Natural killer cell treated with Interleukin-12 subunit alpha and Interleukin-12 subunit beta and Interleukin-15 and Interleukin-18, amount 100 ng/mL, for 72 hours (primary cell): Measurements from ENCODE around the gene SP6. TPM values are rescaled to one million over a fixed set of nuclear protein-coding genes. Genes with fewer than 3 reads are reported as not detected.

Experiments used
- ATAC-seq, 2 donors: fragments of 150-1000 bp; cut with Tn5 transposase in 1 of 2; sonication (Bioruptor Pico), chemical (Tn5 transposase) in 1 of 2; 2 replicates each; pipeline ENCODE4 v1.10.0; 2021
- DNase-seq: peaks from one replicate; pipeline ENCODE4 v3.0.0; 2022; ENCODE audit warnings: low spot score
- H3K27ac Mint-ChIP-seq, 2 donors: 1 replicate in 1 of 2; 2 replicates in 1 of 2; pipeline ENCODE4 v1.8.0; 2022; ENCODE audit warnings: mixed read lengths in 2 of 2, mild to moderate bottlenecking in 1 of 2, moderate library complexity in 1 of 2
- H3K27me3 Mint-ChIP-seq, 2 donors: 1 replicate in 1 of 2; 2 replicates in 1 of 2; pipeline ENCODE4 v1.8.0; 2022; ENCODE audit warnings: mixed read lengths in 2 of 2
- H3K36me3 Mint-ChIP-seq: one replicate; pipeline ENCODE4 v1.8.0; 2022; ENCODE audit warnings: mixed read lengths
- H3K4me1 Mint-ChIP-seq, 2 donors: 1 replicate in 1 of 2; 2 replicates in 1 of 2; pipeline ENCODE4 v1.8.0; 2022; ENCODE audit warnings: low read depth in 2 of 2, mixed read lengths in 2 of 2, mild to moderate bottlenecking in 1 of 2
- H3K4me3 Mint-ChIP-seq: one replicate; pipeline ENCODE4 v1.8.0; 2022; ENCODE audit warnings: mixed read lengths
- H3K9me3 Mint-ChIP-seq: 2 replicates; pipeline ENCODE4 v1.8.0; 2022; ENCODE audit warnings: mixed read lengths
- total RNA-seq, 2 donors: library from RNA; stranded (reverse); gene quantifications; one replicate each; pipeline ENCODE4 v1.2.3, GENCODE V29; 2022

The SP6 gene
- total RNA-seq, 2 donors from 2014 or later: 0.24 TPM; not detected in 1

DNA sequence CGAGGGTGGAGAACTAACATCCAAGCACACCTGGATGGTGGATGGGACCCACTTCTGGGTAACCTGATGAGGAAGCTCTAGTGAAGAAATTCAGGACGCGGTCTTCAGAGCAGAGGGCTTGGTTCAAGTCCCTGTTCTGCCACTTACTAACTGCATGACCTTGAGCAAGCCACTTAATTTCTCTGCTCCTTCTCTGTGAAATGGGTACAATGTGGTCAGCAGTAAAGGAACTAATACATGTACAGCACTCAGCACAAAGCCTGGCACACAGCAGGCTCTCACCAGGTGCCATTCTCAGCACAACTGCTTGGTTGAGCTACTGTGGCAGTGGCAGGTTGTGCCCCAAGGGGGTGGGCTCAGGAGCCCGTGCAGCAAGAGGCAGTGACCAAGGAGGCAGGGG lies 27.4 kb downstream of the SP6 start:
- no peak overlapping the region for H3K27ac Mint-ChIP-seq
- DNase-seq (no peak), ATAC-seq (no peak)
- H3K27me3 Mint-ChIP-seq: no peaks in the 10 kb centered on the region
- H3K4me1 Mint-ChIP-seq: peaks cover 15 to 27% of the 10 kb centered on the region in 2 donors
- no peak overlapping the region for H3K4me3 Mint-ChIP-seq
- H3K9me3 Mint-ChIP-seq: no peaks in the 10 kb centered on the region
- H3K36me3 Mint-ChIP-seq: peaks cover 7% of the 10 kb centered on the region

DNA sequence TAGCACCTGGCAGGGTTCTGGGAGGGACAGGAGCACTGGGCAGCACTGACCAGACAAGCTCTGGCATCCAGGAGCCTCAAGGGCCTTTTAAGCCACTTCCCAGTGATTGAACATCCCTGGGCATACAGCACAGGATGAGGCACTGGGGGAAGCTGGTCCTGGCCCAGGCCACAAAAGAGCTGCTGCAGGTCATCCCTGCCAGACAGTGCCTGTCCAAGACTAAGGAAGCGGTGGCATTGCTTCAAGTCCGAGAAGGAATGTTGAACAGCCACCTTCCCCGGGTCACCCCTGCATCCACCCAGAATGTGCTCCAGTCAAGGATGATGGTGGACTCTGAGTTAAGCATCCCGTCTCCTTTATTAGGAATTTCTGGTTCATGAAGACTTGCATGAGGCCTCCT lies 28.2 kb downstream of the SP6 start:
- Mint-ChIP-seq H3K27me3 (no peaks in the 10 kb centered on the region), H3K27ac (peak overlapping the region; percentile 83 to 93), H3K36me3 (peaks cover 7% of the 10 kb centered on the region), H3K4me3 (peak overlapping the region; percentile 90), H3K9me3 (no peaks in the 10 kb centered on the region), H3K4me1 (peaks cover 10 to 24% of the 10 kb centered on the region in 2 donors)
- DNase-seq (no peak), ATAC-seq (no peak)

DNA sequence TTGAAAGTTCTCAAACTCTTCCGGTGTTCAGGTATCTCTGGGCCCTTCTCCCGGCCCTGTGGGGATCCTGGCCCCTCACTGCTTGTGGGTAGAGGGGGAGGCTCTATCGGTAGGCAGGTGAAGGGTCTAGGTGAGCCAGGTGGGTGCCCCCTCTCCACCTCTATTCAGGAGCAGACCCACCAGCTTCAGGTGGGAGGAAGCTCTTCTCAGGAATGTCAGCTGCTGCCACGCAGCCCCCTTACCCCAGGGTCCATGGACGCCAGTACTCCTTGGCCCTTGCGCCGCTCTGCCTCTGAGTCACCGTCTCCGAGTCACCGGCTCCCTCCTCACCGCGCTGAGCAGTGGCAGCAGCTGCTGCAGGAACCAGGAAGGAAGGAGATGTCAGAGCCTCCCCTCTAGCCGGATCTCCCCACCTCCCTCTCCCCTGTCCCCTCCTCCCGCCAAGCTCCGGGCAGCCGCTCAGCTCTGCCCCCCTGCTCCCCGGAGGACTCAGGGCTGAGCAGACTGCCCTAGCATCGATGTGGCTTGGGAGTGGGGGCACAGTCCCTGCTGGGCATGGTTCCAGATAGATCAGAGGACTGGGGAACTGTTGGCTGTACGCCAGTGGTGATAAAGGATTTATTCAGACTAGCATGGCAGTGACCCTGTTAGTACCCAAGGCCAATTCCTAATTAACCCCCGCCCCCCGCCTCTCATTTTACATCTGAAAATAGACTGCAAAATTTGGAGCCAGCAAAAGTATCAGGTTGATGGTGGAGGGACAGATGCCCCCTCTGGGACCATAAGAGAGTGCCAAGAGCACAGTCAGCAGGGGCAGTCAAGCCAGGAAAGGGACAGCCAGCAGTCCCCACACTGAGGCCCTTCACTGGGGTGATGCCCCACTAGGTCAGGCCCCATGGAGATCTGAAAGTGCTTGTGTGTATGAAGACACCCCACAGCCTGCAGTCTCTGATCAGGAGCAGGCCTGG lies 29.3 kb downstream of the SP6 start, which contains the start of gene OSBPL7:
OSBPL7 (minus strand) TSS at position 371 of the 968 bp plus-strand sequence. CDS start 1,516 bp downstream, outside the sequence.
- Mint-ChIP-seq H3K36me3 (peaks cover 7% of the 10 kb centered on the region), H3K27me3 (no peaks in the 10 kb centered on the region), H3K4me1 (peaks cover 10 to 24% of the 10 kb centered on the region in 2 donors), H3K9me3 (no peaks in the 10 kb centered on the region), H3K27ac (peak within 1 kb of the TSS; percentile 83 to 93), H3K4me3 (peak within 1 kb of the TSS; percentile 90)
- peak; percentile 83 for DNase-seq
- ATAC-seq: peak; percentile 95 to 97

DNA sequence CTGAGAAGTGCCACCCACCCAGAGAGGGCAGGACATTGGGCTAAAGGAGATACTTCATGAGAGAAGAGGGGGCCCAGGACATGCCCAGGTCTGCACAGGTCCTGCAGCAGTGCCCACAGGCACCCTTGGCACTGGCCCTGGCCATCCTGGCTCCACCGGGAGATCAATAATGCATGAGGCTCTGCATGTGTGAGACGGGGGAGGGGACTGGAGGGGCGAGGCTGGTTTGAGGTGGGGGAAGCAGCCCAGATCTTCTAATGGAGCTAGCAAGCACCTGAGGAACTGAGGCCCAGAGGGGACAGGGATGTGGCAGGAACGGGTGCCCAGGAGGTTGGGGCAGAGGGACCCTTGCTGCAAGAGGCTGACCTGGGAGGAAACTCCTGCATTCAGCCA lies 29.9 kb downstream of the SP6 start:
- Mint-ChIP-seq H3K9me3 (no peaks in the 10 kb centered on the region), H3K27ac (peak overlapping the region; percentile 83 to 93), H3K27me3 (no peaks in the 10 kb centered on the region), H3K4me1 (peaks cover 10 to 21% of the 10 kb centered on the region in 2 donors), H3K4me3 (peak overlapping the region; percentile 90), H3K36me3 (peaks cover 7% of the 10 kb centered on the region)
- DNase-seq: no peak
- ATAC-seq: no peak

DNA sequence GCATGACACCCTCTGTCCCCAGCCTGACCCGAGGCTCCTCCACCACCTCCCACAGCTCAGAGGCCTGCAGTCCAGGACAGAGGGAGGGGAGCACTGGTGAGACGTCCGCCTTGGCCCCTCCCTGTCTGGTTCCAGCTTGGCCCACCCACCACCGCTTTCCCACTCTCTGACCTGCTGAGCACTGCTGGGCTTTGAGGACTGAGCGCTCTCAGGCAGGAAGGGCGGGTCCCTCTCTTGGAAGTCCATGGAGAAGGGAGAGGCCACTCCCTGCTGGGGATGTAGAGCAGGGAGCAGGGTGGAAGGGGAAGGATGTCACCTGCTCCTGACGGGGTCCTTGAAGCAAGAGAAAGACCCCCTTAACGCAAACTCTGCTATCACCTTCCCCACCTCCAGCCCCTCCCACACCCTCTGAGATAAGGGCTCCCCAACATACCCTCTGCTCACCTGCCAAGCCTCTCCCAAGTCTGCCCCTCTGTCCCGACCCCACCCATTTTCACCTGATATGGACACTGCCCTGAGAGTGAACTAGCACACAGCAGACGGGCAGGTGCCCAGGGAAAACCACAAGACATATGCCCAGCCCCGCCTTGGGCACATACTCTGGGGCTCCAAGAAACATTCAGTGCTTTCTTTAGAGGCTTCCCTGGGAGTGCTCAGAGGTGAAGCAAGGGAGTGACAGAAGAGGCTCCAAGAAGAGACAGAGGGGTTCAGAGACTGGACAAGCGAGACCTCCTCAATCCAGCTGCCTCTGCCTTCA lies 30.8 kb downstream of the SP6 start:
- Mint-ChIP-seq H3K4me3 (peak overlapping the region; percentile 90), H3K4me1 (peaks cover 10 to 18% of the 10 kb centered on the region in 2 donors), H3K36me3 (peaks cover 2% of the 10 kb centered on the region), H3K27ac (peak overlapping the region; percentile 83 to 93), H3K27me3 (no peaks in the 10 kb centered on the region), H3K9me3 (no peaks in the 10 kb centered on the region)
- ATAC-seq (no peak), DNase-seq (peak; percentile 37)

DNA sequence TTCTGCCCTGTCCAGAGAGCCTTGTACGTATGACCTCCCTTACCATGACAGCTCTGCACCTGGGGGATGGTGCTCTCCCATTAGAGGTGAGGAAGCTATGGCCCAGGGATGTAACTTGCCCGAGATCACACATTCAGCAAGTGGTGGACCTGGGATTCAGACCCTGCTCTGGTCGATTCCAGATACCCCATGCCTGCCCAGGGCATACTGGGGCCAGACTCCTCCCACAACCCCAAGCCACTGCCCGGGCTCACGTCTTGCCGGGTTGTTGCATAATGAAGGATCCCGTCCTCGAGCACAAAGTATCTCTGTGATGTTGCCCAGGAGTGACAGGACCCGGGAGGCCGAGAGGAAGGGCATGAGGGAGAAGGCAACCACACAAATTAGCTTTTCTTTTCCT lies 31.5 kb downstream of the SP6 start:
- DNase-seq (peak; percentile 35), ATAC-seq (no peak)
- H3K4me3 Mint-ChIP-seq: no peak overlapping the region
- no peaks in the 10 kb centered on the region for H3K36me3 Mint-ChIP-seq
- peaks cover 10 to 17% of the 10 kb centered on the region in 2 donors for H3K4me1 Mint-ChIP-seq
- no peaks in the 10 kb centered on the region for H3K9me3 Mint-ChIP-seq
- no peaks in the 10 kb centered on the region for H3K27me3 Mint-ChIP-seq
- no peak overlapping the region for H3K27ac Mint-ChIP-seq

DNA sequence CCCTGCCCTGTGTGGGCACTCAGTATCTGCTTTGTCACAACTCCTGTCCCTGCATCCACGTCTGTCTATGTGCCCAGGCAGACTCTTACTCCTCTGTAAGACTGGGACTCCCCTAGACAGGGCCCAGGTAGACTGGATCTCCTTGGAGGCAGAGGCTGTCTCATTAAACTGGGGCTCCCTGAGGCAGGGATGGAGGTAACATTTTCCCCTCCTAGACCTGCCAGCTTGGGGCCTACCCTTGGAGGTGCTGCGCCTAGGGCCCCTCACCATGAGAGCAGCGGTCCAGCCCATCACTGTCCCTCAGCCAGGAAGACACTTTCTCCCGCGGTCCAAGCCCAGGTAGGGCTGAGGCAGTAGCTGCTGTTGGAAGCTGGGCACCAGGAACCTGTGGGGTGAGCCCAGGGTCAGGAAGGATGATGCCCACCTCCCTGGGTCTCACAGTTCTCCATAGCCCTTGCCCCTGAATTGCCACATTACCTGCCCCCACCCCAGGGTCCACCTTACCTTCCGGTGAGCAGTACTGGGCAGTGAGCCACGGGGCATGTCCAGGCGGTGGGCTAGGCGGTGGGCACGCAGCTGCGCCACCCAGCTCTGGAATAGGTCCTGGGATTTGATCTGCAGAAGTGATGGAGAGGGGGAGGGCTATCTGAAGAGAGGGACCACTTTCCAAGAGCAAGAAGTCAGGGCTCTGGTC lies 32.8 kb downstream of the SP6 start:
- ATAC-seq: no peak
- Mint-ChIP-seq H3K4me3 (no peak overlapping the region), H3K27ac (no peak overlapping the region), H3K9me3 (no peaks in the 10 kb centered on the region), H3K27me3 (no peaks in the 10 kb centered on the region), H3K36me3 (no peaks in the 10 kb centered on the region), H3K4me1 (peaks cover 10 to 17% of the 10 kb centered on the region in 2 donors)
- DNase-seq: peak; percentile 55

DNA sequence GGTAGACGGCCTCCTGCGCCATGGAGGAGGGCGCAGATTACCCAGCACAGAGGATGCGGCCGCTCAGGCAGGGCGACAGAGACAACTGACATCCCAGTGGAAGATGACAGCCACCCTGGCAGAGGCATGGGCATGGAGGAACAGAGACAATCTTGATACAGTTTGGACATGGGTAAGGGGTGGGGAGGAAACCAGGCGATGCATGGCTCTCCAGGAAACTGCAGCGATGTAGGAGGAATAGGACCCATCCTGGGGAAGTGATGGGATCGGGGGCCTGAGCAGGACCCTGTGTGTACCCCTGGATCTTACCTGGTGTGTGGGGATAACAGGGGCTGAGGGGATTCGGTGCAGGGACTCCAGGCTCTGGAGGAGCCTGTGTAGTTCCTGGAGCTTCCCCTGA lies 34.0 kb downstream of the SP6 start:
- DNase-seq: peak; percentile 31
- Mint-ChIP-seq H3K27ac (no peak overlapping the region), H3K27me3 (no peaks in the 10 kb centered on the region), H3K4me3 (no peak overlapping the region), H3K4me1 (peaks cover 19 to 24% of the 10 kb centered on the region in 2 donors), H3K36me3 (no peaks in the 10 kb centered on the region), H3K9me3 (no peaks in the 10 kb centered on the region)
- ATAC-seq: no peak

DNA sequence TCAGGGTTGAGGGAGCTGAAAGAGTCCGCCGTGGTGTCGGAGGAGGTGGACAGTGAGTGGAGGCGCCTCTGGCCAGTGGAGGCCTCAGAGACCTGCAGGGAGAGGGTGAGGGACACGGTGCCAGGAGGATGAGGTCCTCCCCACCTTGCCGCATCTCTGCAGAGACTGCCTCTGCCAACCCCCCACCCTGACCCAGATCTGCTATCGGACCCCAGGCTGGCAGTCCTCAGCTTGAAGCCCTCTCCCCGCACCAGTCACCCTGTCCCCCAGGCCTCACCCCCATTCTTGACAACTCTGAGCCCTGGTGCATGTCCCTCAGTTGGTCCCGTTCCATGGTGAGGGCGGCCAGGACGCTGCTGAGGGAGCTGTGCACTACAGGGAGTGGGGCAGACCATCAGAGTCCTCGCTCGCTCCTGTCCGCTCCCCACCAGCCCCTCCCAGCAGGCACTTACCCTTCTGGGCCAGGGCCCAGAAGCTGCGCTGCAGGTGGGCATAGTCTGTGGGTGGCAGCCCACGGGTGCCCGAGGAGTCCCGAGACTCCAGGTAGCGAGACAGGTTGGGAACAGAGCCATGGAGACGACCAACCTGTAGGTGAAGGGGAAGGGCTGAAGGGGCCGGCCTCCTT lies 34.7 kb downstream of the SP6 start:
- no peak for ATAC-seq
- no peak overlapping the region for H3K4me3 Mint-ChIP-seq

DNA sequence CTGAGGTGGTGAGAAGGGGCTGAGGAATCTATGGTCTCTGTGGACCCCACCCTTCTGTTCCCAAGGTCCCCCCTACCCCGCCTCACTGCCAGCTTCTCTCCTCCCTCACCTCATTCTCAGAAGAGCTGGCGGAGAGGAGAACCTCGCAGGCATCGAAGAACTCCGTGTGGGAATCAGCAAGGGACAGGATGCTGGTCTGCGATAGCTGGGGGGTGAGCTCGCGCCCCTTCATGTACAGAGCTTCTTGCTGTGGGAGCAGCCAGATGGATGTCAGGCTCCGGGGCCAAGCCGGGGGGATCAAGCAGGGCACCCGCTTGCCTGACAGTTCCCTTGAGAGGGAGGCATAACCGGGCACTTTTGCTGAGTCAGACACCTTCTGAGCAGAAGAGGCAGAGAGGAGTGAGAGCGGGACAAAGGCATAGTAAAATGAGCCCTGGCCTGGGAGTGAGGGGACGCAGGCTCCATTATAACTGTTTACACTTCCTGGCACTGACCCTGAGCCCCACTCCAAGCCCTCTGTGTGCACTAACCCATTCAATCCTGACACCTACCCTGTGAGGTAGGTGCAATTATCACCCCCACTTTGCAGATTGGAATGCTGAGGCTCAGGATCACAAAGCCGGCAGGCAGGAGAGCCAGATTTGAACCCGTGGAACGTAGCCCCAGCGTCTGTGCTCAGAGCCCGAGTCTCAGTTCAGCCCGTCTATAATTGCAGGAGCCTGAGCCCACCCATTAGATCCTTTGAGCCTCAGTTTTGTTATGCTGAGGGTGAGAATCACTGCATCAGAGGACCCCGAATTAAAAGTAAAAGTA lies 35.7 kb downstream of the SP6 start:
- no peaks in the 10 kb centered on the region for H3K9me3 Mint-ChIP-seq
- no peak overlapping the region for H3K4me3 Mint-ChIP-seq
- H3K27ac Mint-ChIP-seq: no peak overlapping the region
- peaks cover 25 to 26% of the 10 kb centered on the region in 2 donors for H3K4me1 Mint-ChIP-seq
- peak; percentile 35 for DNase-seq
- H3K36me3 Mint-ChIP-seq: peaks cover under 1% of the 10 kb centered on the region
- no peaks in the 10 kb centered on the region for H3K27me3 Mint-ChIP-seq
- ATAC-seq: no peak

More for the DNA sequence above, 34.7 kb downstream of the SP6 start:
- no peak overlapping the region for H3K27ac Mint-ChIP-seq
- peaks cover 26% of the 10 kb centered on the region in 2 donors for H3K4me1 Mint-ChIP-seq
- peak; percentile 15 for DNase-seq
- no peaks in the 10 kb centered on the region for H3K9me3 Mint-ChIP-seq
- no peaks in the 10 kb centered on the region for H3K36me3 Mint-ChIP-seq
- H3K27me3 Mint-ChIP-seq: no peaks in the 10 kb centered on the region

DNA sequence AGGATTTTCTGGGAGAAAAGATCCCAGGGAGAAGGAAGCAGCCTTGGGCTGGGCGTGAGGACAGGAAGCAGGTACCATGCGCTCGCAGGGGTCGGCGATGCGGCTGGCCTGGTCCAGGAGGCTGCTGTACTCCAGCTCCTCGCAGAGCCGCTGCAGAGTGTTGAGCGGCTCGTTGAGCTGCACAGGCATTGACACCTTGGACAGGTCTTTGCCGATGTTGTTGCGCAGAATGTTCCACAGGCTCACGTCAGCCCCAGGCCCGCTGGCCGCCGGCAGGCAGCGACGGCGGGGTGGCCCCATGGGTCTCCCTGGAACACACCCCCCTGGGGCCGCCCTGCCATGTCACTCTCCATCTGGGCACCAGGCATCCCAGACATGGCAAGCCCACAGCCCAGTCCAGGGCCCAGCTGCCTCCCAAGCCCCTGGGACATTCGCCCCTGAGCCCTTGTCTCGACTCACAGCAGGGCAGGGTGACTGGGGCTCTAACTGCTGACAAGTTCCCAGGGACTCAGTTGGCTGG lies 37.4 kb downstream of the SP6 start:
- H3K4me1 Mint-ChIP-seq: peaks cover 30 to 33% of the 10 kb centered on the region in 2 donors
- no peak overlapping the region for H3K4me3 Mint-ChIP-seq
- no peak overlapping the region for H3K27ac Mint-ChIP-seq
- H3K9me3 Mint-ChIP-seq: no peaks in the 10 kb centered on the region
- peak; percentile 61 for DNase-seq
- H3K36me3 Mint-ChIP-seq: peaks cover 6% of the 10 kb centered on the region
- ATAC-seq: no peak
- H3K27me3 Mint-ChIP-seq: no peaks in the 10 kb centered on the region

DNA sequence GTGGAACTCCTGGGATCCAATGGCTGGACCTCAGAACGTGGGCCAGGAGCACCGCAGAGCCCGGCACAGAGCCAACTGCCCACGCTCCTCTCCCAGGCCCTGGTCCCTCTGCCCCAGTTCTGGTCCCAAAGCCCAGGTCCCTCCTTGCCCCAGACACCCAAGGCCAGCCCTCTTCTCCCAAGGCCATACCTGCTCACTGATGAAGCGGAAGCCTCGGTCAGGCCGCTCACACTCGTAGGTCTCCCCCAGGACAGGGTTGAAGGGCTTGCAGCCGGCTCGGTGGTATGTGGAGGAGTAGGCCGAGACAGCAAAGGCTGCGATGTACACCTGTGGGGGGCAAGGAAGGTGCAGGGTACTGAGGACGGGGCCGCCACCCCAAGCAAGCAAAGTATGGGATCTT lies 37.9 kb downstream of the SP6 start:
- no peaks in the 10 kb centered on the region for H3K9me3 Mint-ChIP-seq
- ATAC-seq: no peak
- peaks cover 30 to 33% of the 10 kb centered on the region in 2 donors for H3K4me1 Mint-ChIP-seq
- H3K4me3 Mint-ChIP-seq: no peak overlapping the region
- no peak overlapping the region for H3K27ac Mint-ChIP-seq
- no peaks in the 10 kb centered on the region for H3K27me3 Mint-ChIP-seq
- H3K36me3 Mint-ChIP-seq: peaks cover 6% of the 10 kb centered on the region
- DNase-seq: peak; percentile 52
